SU-DHL-6 (cell line): ENCODE measurements around the gene BSG.
"Not testable (repeated sequence)": the region's sequence is repeated elsewhere in the genome, so short reads cannot be mapped to it uniquely, and the experiment has no call there.

ENCODE experiments used
- EZH2phosphoT487 ChIP-seq: fragments of 200-600 bp; sonication (generic), shearing (Covaris generic); conservative IDR thresholded peaks from 2 replicates; pipeline ENCODE4 v1.6.1; 2018; ENCODE audit warnings: mild to moderate bottlenecking, antibody characterized with exemption, low read length, moderate library complexity, mixed read lengths
- TF ChIP-seq, protein P1 (sequence below): fragments of 200-600 bp; sonication (generic); IDR thresholded peaks from one replicate; pipeline ENCODE4 v1.5.1; 2017; ENCODE audit warnings: antibody characterized with exemption, mild to moderate bottlenecking, low read length, moderate library complexity; ENCODE audit not compliant: insufficient read depth, poor library complexity, severe bottlenecking

DNA sequence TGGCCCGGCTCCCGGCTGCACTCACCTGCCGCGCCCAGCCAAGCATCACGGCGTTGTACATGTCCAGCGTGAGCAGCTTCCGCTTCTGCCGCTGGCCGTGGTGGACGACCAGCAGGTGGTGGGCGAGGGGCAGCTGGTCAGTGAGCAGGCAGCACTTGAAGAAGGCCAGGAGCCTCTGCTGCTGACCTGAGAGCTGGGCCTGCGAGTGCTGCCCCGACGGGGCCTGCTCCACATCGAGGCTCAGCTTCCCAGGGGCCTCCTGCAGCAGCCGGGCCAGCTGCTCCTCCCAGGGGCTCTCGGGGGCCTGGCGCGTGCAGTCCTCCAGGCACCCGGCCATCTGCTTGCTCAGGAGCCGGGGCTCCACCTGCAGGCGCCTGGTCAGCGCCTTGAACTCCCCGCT lies 57.1 kb downstream of the BSG start:
- TF ChIP-seq, protein P1, sequence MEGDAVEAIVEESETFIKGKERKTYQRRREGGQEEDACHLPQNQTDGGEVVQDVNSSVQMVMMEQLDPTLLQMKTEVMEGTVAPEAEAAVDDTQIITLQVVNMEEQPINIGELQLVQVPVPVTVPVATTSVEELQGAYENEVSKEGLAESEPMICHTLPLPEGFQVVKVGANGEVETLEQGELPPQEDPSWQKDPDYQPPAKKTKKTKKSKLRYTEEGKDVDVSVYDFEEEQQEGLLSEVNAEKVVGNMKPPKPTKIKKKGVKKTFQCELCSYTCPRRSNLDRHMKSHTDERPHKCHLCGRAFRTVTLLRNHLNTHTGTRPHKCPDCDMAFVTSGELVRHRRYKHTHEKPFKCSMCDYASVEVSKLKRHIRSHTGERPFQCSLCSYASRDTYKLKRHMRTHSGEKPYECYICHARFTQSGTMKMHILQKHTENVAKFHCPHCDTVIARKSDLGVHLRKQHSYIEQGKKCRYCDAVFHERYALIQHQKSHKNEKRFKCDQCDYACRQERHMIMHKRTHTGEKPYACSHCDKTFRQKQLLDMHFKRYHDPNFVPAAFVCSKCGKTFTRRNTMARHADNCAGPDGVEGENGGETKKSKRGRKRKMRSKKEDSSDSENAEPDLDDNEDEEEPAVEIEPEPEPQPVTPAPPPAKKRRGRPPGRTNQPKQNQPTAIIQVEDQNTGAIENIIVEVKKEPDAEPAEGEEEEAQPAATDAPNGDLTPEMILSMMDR: not testable (repeated sequence)
- TF ChIP-seq EZH2phosphoT487: not testable (repeated sequence)
